ENCODE results near the gene IL4R. TPM values are rescaled to one million over a fixed set of nuclear protein-coding genes. Genes with fewer than 3 reads are reported as not detected.
A peak's percentile ranks its signal among the peaks of the same experiment; 100 is the strongest.
"Not testable (repeated sequence)": the region's sequence is repeated elsewhere in the genome, so short reads cannot be mapped to it uniquely, and the experiment has no call there.

Gene IL4R
- polyA plus RNA-seq, 1 donor from 2014 or later = 69.6 TPM

- H3K27ac Mint-ChIP-seq = no peak overlapping the region
- peaks cover 3 to 11% (median 5%) of the 10 kb centered on the region in 3 donors for H3K4me1 Mint-ChIP-seq
- H3K27me3 Mint-ChIP-seq = peaks cover 5% of the 10 kb centered on the region
- peak overlapping the region in 1 of 4 donors; percentile 28 for H3K4me3 Mint-ChIP-seq
- H3K36me3 Mint-ChIP-seq = no peaks in the 10 kb centered on the region
- no peaks in the 10 kb centered on the region for H3K9me3 Mint-ChIP-seq
These were observed 32.5 kb upstream of the IL4R start for GRCh38 chr16:27281243-27281642.

GRCh38 chr16:27284865-27285675 lies 28.7 kb upstream of the IL4R start:
- Mint-ChIP-seq H3K36me3 (no peaks in the 10 kb centered on the region), H3K27ac (peak overlapping the region in 1 of 3 donors; percentile 68), H3K4me3 (no peak overlapping the region), H3K27me3 (peaks cover 2% of the 10 kb centered on the region), H3K4me1 (peaks cover 2 to 14% (median 5%) of the 10 kb centered on the region in 3 donors), H3K9me3 (peaks cover 0 to 5% (median 3%) of the 10 kb centered on the region in 3 donors)

- Mint-ChIP-seq H3K36me3 (no peaks in the 10 kb centered on the region), H3K27ac (no peak overlapping the region), H3K4me1 (peaks cover 2 to 14% (median 5%) of the 10 kb centered on the region in 3 donors), H3K27me3 (peaks cover 2% of the 10 kb centered on the region), H3K9me3 (peaks cover 0 to 5% (median 3%) of the 10 kb centered on the region in 3 donors), H3K4me3 (no peak overlapping the region)
These were observed 28.0 kb upstream of the IL4R start for GRCh38 chr16:27285676-27286196.

- Mint-ChIP-seq H3K27ac (no peak overlapping the region), H3K4me3 (no peak overlapping the region), H3K36me3 (no peaks in the 10 kb centered on the region), H3K4me1 (peaks cover under 1 to 14% (median 5%) of the 10 kb centered on the region in 3 donors), H3K9me3 (peaks cover 0 to 5% (median 3%) of the 10 kb centered on the region in 3 donors), H3K27me3 (no peaks in the 10 kb centered on the region)
These were observed 27.3 kb upstream of the IL4R start for GRCh38 chr16:27286451-27286850.

GRCh38 chr16:27287051-27287811 lies 26.5 kb upstream of the IL4R start:
- Mint-ChIP-seq H3K27ac (no peak overlapping the region), H3K27me3 (no peaks in the 10 kb centered on the region), H3K9me3 (peaks cover 0 to 5% (median 3%) of the 10 kb centered on the region in 3 donors), H3K36me3 (no peaks in the 10 kb centered on the region), H3K4me1 (peaks cover 0 to 14% (median 5%) of the 10 kb centered on the region in 3 donors), H3K4me3 (no peak overlapping the region)

- no peak overlapping the region for H3K27ac Mint-ChIP-seq
- peaks cover 0 to 5% (median 3%) of the 10 kb centered on the region in 3 donors for H3K9me3 Mint-ChIP-seq
- H3K4me1 Mint-ChIP-seq = peaks cover 0 to 14% (median 5%) of the 10 kb centered on the region in 3 donors
- no peaks in the 10 kb centered on the region for H3K27me3 Mint-ChIP-seq
- no peaks in the 10 kb centered on the region for H3K36me3 Mint-ChIP-seq
- no peak overlapping the region for H3K4me3 Mint-ChIP-seq
These were observed 25.9 kb upstream of the IL4R start for GRCh38 chr16:27287887-27288286.

GRCh38 chr16:27288313-27288712 lies 25.5 kb upstream of the IL4R start:
- H3K4me1 Mint-ChIP-seq = peaks cover 0 to 14% (median 5%) of the 10 kb centered on the region in 3 donors
- not testable (repeated sequence) for H3K27me3 Mint-ChIP-seq, H3K36me3 Mint-ChIP-seq, H3K9me3 Mint-ChIP-seq, H3K27ac Mint-ChIP-seq, H3K4me3 Mint-ChIP-seq

- Mint-ChIP-seq H3K4me1 (peaks cover 0 to 14% (median 5%) of the 10 kb centered on the region in 3 donors), H3K36me3 (no peaks in the 10 kb centered on the region), H3K9me3 (peaks cover 0 to 5% (median 3%) of the 10 kb centered on the region in 3 donors), H3K27me3 (no peaks in the 10 kb centered on the region), H3K4me3 (no peak overlapping the region), H3K27ac (no peak overlapping the region)
These were observed 24.1 kb upstream of the IL4R start for GRCh38 chr16:27289669-27290068.

GRCh38 chr16:27290562-27290961 lies 23.2 kb upstream of the IL4R start:
- H3K4me3 Mint-ChIP-seq = no peak overlapping the region
- H3K27me3 Mint-ChIP-seq = no peaks in the 10 kb centered on the region
- H3K36me3 Mint-ChIP-seq = no peaks in the 10 kb centered on the region
- H3K27ac Mint-ChIP-seq = no peak overlapping the region
- H3K4me1 Mint-ChIP-seq = peaks cover 0 to 8% (median 0%) of the 10 kb centered on the region in 3 donors
- peaks cover 0 to 5% (median 3%) of the 10 kb centered on the region in 3 donors for H3K9me3 Mint-ChIP-seq

GRCh38 chr16:27291106-27291505 lies 22.7 kb upstream of the IL4R start:
- Mint-ChIP-seq H3K9me3 (peaks cover 0 to 5% (median 3%) of the 10 kb centered on the region in 3 donors), H3K4me1 (peaks cover 0 to 4% (median 0%) of the 10 kb centered on the region in 3 donors), H3K27ac (no peak overlapping the region), H3K4me3 (no peak overlapping the region), H3K36me3 (no peaks in the 10 kb centered on the region), H3K27me3 (no peaks in the 10 kb centered on the region)

- Mint-ChIP-seq H3K4me1 (no peaks in the 10 kb centered on the region), H3K4me3 (no peak overlapping the region), H3K27me3 (no peaks in the 10 kb centered on the region), H3K36me3 (no peaks in the 10 kb centered on the region), H3K9me3 (peaks cover 0 to 5% (median 3%) of the 10 kb centered on the region in 3 donors), H3K27ac (peak overlapping the region in 1 of 3 donors; percentile 9)
These were observed 22.0 kb upstream of the IL4R start for GRCh38 chr16:27291722-27292240.

GRCh38 chr16:27293343-27293742 lies 20.4 kb upstream of the IL4R start:
- Mint-ChIP-seq H3K9me3 (no peaks in the 10 kb centered on the region), H3K4me1 (peaks cover 5 to 6% (median 5%) of the 10 kb centered on the region in 3 donors), H3K27me3 (peaks cover 6% of the 10 kb centered on the region), H3K27ac (no peak overlapping the region), H3K36me3 (no peaks in the 10 kb centered on the region), H3K4me3 (no peak overlapping the region)

GRCh38 chr16:27298132-27298531 lies 15.6 kb upstream of the IL4R start:
- H3K4me3 Mint-ChIP-seq = peak overlapping the region in 2 of 4 donors; percentile 30 to 58
- H3K27ac Mint-ChIP-seq = peak overlapping the region in 2 of 3 donors; percentile 27 to 65
- H3K9me3 Mint-ChIP-seq = peaks cover 0 to 2% (median 0%) of the 10 kb centered on the region in 3 donors
- no peaks in the 10 kb centered on the region for H3K36me3 Mint-ChIP-seq
- H3K4me1 Mint-ChIP-seq = peaks cover 18 to 24% (median 21%) of the 10 kb centered on the region in 3 donors
- peaks cover 19% of the 10 kb centered on the region for H3K27me3 Mint-ChIP-seq

- Mint-ChIP-seq H3K27ac (no peak overlapping the region), H3K9me3 (peaks cover 0 to 7% (median 2%) of the 10 kb centered on the region in 3 donors), H3K4me1 (peaks cover 18 to 24% (median 21%) of the 10 kb centered on the region in 3 donors), H3K4me3 (no peak overlapping the region), H3K27me3 (peaks cover 19% of the 10 kb centered on the region), H3K36me3 (no peaks in the 10 kb centered on the region)
These were observed 12.4 kb upstream of the IL4R start for GRCh38 chr16:27301236-27301861.

Measured in IgD-negative memory B cell (primary cell).